Memory B cell (primary cell): ENCODE results near the gene ATP6V0A1.
"Not testable (repeated sequence)": the region's sequence is repeated elsewhere in the genome, so short reads cannot be mapped to it uniquely, and the experiment has no call there.

Experiments
- ATAC-seq: fragments of 150-1000 bp; cut with Tn5 transposase; 2 replicates; pipeline ENCODE4 v1.10.0; 2021; ENCODE audit warnings: low read depth, mild to moderate bottlenecking, moderate library complexity
- DNase-seq, 2 donors: peaks; one replicate each; pipeline ENCODE4 v3.0.0; 2022; ENCODE audit warnings: low spot score in 2 of 2
- H3K27ac Mint-ChIP-seq: one replicate; pipeline ENCODE4 v1.8.0; 2022; ENCODE audit warnings: mild to moderate bottlenecking, moderate library complexity, mixed read lengths
- H3K27me3 Mint-ChIP-seq: one replicate; pipeline ENCODE4 v1.8.0; 2022; ENCODE audit warnings: mixed read lengths
- H3K36me3 Mint-ChIP-seq: one replicate; pipeline ENCODE4 v1.8.0; 2022; ENCODE audit warnings: mild to moderate bottlenecking, mixed read lengths
- H3K4me1 Mint-ChIP-seq: one replicate; pipeline ENCODE4 v1.8.0; 2022; ENCODE audit warnings: mixed read lengths
- H3K4me3 Mint-ChIP-seq: one replicate; pipeline ENCODE4 v1.8.0; 2022; ENCODE audit warnings: mild to moderate bottlenecking, moderate library complexity, mixed read lengths
- H3K9me3 Mint-ChIP-seq: one replicate; pipeline ENCODE4 v1.8.0; 2022; ENCODE audit warnings: mixed read lengths

ATP6V0A1 gene

GRCh38 chr17:42454987-42455386 is 3.7 kb upstream of the ATP6V0A1 start:
- not testable (repeated sequence) for H3K27me3 Mint-ChIP-seq, H3K36me3 Mint-ChIP-seq, H3K9me3 Mint-ChIP-seq, H3K4me3 Mint-ChIP-seq, ATAC-seq, H3K27ac Mint-ChIP-seq, DNase-seq
- peaks cover 32% of the 10 kb centered on the region for H3K4me1 Mint-ChIP-seq

- ATAC-seq (peak; percentile 36), DNase-seq (peak in 1 of 2 donors; percentile 25)
- Mint-ChIP-seq H3K4me3 (peak overlapping the region; percentile 62), H3K27me3 (no peaks in the 10 kb centered on the region), H3K36me3 (no peaks in the 10 kb centered on the region), H3K27ac (peak overlapping the region; percentile 84), H3K4me1 (peaks cover 38% of the 10 kb centered on the region), H3K9me3 (no peaks in the 10 kb centered on the region)
These were observed 2.2 kb upstream of the ATP6V0A1 start for GRCh38 chr17:42456223-42457106.

- H3K36me3 Mint-ChIP-seq, result peaks cover 2% of the 10 kb centered on the region
- peak overlapping the region; percentile 73 for H3K4me3 Mint-ChIP-seq
- H3K27ac Mint-ChIP-seq, result peak overlapping the region; percentile 84
- DNase-seq (no peak), ATAC-seq (no peak)
- no peaks in the 10 kb centered on the region for H3K27me3 Mint-ChIP-seq
- H3K9me3 Mint-ChIP-seq, result no peaks in the 10 kb centered on the region
- peaks cover 40% of the 10 kb centered on the region for H3K4me1 Mint-ChIP-seq
These were observed 1.4 kb upstream of the ATP6V0A1 start for GRCh38 chr17:42457107-42457792.

GRCh38 chr17:42459256-42459800 is 650 bp downstream of the ATP6V0A1 start:
- Mint-ChIP-seq H3K36me3 (peaks cover 4% of the 10 kb centered on the region), H3K27ac (peak overlapping the region; percentile 94), H3K9me3 (no peaks in the 10 kb centered on the region), H3K4me1 (peaks cover 36% of the 10 kb centered on the region), H3K4me3 (peak overlapping the region; percentile 93), H3K27me3 (no peaks in the 10 kb centered on the region)
- DNase-seq, result peak in 1 of 2 donors; percentile 24
- ATAC-seq, result no peak

DNA sequence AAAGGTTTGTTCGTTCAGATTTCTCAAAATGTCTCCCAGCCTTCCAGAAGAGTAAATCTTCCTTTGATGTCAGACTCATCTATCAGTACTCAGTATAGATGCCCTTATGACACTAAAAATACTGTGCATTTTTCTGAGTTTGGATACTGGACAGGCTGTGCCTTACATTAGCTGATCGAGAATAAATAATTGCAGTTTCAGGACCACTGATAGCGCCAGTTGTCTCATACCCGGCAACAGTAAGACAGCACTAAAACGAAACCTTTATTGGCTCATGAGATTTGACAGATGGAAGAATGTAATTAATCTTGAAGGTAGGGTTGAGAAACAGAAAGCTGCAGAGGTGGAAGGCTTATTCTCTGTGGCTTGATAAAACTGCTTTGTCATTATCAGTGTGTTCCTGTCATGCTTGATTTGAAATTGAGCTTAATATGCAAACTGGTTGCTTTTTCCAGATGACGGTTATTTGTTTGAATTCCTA is 1.2 kb downstream of the ATP6V0A1 start:
- H3K36me3 Mint-ChIP-seq, result peaks cover 4% of the 10 kb centered on the region
- peak overlapping the region; percentile 94 for H3K27ac Mint-ChIP-seq
- H3K4me1 Mint-ChIP-seq, result peaks cover 36% of the 10 kb centered on the region
- no peaks in the 10 kb centered on the region for H3K27me3 Mint-ChIP-seq
- DNase-seq (peak in 1 of 2 donors; percentile 23), ATAC-seq (peak; percentile 40)
- peak overlapping the region; percentile 93 for H3K4me3 Mint-ChIP-seq
- H3K9me3 Mint-ChIP-seq, result no peaks in the 10 kb centered on the region

GRCh38 chr17:42460371-42460770 is 1.7 kb downstream of the ATP6V0A1 start:
- DNase-seq (no peak), ATAC-seq (no peak)
- peak overlapping the region; percentile 93 for H3K4me3 Mint-ChIP-seq
- peaks cover 4% of the 10 kb centered on the region for H3K36me3 Mint-ChIP-seq
- H3K9me3 Mint-ChIP-seq, result no peaks in the 10 kb centered on the region
- peaks cover 36% of the 10 kb centered on the region for H3K4me1 Mint-ChIP-seq
- H3K27me3 Mint-ChIP-seq, result no peaks in the 10 kb centered on the region
- H3K27ac Mint-ChIP-seq, result peak overlapping the region; percentile 94

DNA sequence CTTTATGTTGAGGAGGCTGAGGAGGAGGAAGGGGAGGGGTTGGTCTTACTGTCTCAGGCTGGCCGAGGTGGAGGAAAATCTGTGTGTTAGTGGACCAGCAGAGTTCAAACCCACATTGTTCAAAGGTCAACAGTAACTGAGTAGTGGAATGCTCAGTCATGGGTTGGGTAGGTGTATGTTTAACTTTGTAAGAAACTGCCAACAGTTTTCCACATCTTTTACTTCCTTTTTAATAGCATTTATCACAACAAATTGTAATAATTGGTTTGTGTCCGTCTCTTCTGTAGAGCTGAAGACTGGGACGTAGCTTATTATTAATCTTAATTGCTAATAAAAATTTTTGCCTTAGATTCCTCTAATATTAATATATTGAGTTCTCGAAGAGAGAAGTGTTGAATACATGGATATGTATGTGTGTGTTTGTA is 5.3 kb downstream of the ATP6V0A1 start:
- Mint-ChIP-seq H3K9me3 (no peaks in the 10 kb centered on the region), H3K4me1 (peaks cover 19% of the 10 kb centered on the region), H3K27me3 (no peaks in the 10 kb centered on the region), H3K4me3 (no peak overlapping the region), H3K36me3 (peaks cover 15% of the 10 kb centered on the region), H3K27ac (no peak overlapping the region)
- ATAC-seq (no peak), DNase-seq (no peak)

GRCh38 chr17:42467889-42468288 is 9.2 kb downstream of the ATP6V0A1 start:
- no peak overlapping the region for H3K4me3 Mint-ChIP-seq
- H3K27ac Mint-ChIP-seq, result no peak overlapping the region
- H3K4me1 Mint-ChIP-seq, result peaks cover 5% of the 10 kb centered on the region
- no peaks in the 10 kb centered on the region for H3K9me3 Mint-ChIP-seq
- H3K36me3 Mint-ChIP-seq, result peaks cover 18% of the 10 kb centered on the region
- DNase-seq, result no peak
- H3K27me3 Mint-ChIP-seq, result no peaks in the 10 kb centered on the region
- ATAC-seq, result no peak

DNA sequence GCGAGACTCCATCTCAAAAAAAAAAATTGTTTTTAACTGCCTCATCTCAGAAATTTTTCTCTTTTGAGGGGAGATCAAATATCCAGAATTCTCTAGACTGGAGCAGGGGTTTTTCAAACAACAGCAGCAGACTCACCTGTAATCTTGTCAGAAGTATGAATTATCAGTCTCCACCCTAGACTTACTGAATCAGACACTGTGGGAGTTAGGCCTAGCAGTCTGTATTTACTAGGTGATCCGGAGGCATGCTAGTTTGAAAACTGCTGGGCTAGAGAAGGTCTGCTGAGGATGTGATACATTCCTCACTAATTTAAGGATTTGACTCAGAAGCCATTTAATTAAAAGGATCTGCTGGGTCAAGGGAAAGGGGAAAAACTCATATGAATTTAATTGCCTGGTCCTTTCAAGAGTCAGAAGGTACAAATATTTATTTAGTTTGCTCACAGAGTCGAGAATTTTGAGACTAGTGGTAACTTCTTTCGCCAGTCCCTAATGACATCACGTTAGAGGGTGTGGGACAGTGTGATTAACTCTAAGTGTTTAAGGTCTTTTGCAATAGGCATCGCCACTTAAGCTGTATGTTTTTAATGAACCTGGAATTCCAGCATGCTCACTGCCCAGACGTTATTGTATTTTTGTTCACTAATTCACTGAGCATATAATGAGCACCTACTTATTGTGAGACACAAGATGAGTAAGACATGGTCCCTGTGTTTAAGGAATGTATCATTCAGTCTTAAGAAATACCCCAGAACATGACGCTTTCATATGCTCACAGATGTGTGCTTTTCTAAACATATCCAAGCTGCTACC is 14.2 kb downstream of the ATP6V0A1 start:
- H3K4me3 Mint-ChIP-seq, result no peak overlapping the region
- ATAC-seq (no peak), DNase-seq (no peak)
- peaks cover 4% of the 10 kb centered on the region for H3K4me1 Mint-ChIP-seq
- H3K9me3 Mint-ChIP-seq, result no peaks in the 10 kb centered on the region
- H3K27me3 Mint-ChIP-seq, result no peaks in the 10 kb centered on the region
- H3K27ac Mint-ChIP-seq, result no peak overlapping the region
- H3K36me3 Mint-ChIP-seq, result peaks cover 39% of the 10 kb centered on the region

DNA sequence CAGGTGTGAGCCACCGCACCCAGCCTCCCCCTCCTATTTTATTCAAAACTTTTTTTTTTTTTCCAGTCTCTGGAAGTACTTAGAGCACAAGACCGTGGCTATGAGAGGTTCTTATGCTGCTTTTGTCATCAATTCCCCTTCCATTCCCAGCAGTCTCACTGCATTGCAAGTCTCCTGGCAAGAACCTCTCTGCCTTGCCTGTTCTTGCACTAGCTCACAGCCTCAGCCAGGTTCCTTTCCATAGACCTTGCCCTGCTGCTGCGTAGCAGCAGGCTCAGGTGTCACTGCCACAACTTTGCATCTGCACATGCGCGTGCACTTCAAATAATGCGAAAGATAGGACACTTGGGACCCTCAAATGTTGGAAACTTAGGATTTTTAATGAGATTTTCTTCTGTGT is 15.6 kb downstream of the ATP6V0A1 start:
- no peak for DNase-seq
- Mint-ChIP-seq H3K27me3 (no peaks in the 10 kb centered on the region), H3K4me3 (no peak overlapping the region), H3K36me3 (peaks cover 33% of the 10 kb centered on the region), H3K9me3 (no peaks in the 10 kb centered on the region), H3K4me1 (peaks cover 4% of the 10 kb centered on the region), H3K27ac (no peak overlapping the region)
- no peak for ATAC-seq

DNA sequence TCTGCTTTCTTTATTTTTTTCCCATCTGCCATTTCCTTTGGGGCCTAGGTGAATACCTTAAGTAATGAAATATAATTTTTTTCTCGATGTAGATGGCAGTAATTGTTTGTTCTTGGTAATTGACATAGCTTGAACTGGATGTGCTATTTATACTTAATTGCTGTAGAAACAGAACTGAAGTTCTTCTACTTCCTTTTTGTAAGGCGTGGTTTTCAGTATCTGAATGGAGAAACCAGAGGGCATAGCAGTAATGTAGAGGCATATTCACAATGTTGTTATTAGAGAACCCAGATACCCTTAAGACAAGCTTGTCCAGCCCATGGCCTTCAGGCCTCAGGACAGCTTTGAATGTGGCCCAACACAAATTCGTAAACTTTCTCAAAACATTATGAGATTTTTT is 16.4 kb downstream of the ATP6V0A1 start:
- H3K9me3 Mint-ChIP-seq, result no peaks in the 10 kb centered on the region
- ATAC-seq (no peak), DNase-seq (no peak)
- no peak overlapping the region for H3K27ac Mint-ChIP-seq
- H3K27me3 Mint-ChIP-seq, result no peaks in the 10 kb centered on the region
- peaks cover 4% of the 10 kb centered on the region for H3K4me1 Mint-ChIP-seq
- peaks cover 35% of the 10 kb centered on the region for H3K36me3 Mint-ChIP-seq
- H3K4me3 Mint-ChIP-seq, result no peak overlapping the region

- H3K4me1 Mint-ChIP-seq, result peaks cover 4% of the 10 kb centered on the region
- H3K4me3 Mint-ChIP-seq, result no peak overlapping the region
- no peak overlapping the region for H3K27ac Mint-ChIP-seq
- DNase-seq (no peak), ATAC-seq (no peak)
- peaks cover 38% of the 10 kb centered on the region for H3K36me3 Mint-ChIP-seq
- H3K9me3 Mint-ChIP-seq, result no peaks in the 10 kb centered on the region
- H3K27me3 Mint-ChIP-seq, result no peaks in the 10 kb centered on the region
These were observed 17.2 kb downstream of the ATP6V0A1 start for GRCh38 chr17:42475835-42476234.

- Mint-ChIP-seq H3K27me3 (no peaks in the 10 kb centered on the region), H3K36me3 (peaks cover 38% of the 10 kb centered on the region), H3K27ac (no peak overlapping the region), H3K9me3 (no peaks in the 10 kb centered on the region), H3K4me1 (peaks cover 4% of the 10 kb centered on the region), H3K4me3 (no peak overlapping the region)
- ATAC-seq (no peak), DNase-seq (no peak)
These were observed 17.7 kb downstream of the ATP6V0A1 start for GRCh38 chr17:42476411-42476810.
